Measurements from ENCODE around the gene ZEB1.
"Not testable (repeated sequence)": the region's sequence is repeated elsewhere in the genome, so short reads cannot be mapped to it uniquely, and the experiment has no call there.

ZEB1 gene

DNA sequence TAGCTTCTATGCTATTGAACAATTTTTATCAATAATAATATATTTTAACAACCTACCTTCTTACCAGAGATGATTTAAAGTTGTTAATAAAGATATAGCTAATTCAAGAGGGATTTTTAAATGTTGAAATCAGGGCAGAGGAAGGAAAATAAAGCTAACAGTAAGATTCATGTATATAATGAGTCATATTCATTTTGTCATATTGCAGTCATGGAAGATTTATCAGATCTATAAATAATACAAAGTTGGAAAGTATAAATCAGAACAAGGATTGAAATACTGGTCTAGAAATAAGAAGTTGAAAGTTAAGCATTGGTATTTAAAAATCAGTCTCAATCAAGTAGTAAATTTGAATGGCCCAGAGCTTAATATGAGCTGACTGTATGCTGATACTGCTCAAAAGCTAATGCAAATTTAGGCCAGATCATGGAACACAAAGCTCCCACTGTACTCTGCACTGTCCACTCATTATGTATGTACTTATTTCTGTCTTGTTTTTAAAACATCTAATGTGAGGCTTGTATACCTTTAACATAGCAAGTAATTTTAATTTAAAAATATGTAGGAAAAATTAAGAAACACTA, 196.9 kb downstream of the ZEB1 start:
- no peak for DNase-seq

DNA sequence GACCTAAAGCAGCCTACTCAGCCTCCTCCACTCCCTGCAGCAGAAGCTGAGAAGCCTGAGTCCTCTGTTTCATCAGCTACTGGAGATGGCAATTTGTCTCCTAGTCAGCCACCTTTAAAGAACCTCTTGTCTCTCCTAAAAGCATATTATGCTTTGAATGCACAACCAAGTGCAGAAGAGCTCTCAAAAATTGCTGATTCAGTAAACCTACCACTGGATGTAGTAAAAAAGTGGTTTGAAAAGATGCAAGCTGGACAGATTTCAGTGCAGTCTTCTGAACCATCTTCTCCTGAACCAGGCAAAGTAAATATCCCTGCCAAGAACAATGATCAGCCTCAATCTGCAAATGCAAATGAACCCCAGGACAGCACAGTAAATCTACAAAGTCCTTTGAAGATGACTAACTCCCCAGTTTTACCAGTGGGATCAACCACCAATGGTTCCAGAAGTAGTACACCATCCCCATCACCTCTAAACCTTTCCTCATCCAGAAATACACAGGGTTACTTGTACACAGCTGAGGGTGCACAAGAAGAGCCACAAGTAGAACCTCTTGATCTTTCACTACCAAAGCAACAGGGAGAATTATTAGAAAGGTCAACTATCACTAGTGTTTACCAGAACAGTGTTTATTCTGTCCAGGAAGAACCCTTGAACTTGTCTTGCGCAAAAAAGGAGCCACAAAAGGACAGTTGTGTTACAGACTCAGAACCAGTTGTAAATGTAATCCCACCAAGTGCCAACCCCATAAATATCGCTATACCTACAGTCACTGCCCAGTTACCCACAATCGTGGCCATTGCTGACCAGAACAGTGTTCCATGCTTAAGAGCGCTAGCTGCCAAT, 202.2 kb downstream of the ZEB1 start:
- no peak for DNase-seq

DNA sequence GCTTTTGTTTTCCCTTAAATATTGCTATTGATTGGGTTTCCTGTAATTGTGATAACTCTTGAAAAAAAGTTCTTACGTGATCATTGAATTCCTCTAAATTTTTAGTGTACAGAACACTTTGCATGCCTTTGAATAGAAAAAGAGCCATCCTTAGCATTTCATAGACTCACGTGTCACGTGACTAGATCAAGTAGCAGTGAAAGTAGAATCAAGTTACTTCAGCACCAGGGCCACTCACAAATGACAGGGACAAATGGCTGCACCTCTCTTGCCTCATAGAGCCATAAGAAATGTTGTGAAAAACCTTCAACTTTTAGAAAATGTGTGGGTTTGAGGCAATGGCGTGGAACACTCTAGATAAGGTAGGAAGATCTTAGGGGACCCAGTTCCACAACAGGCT, 203.8 kb downstream of the ZEB1 start:
- DNase-seq: no peak

DNA sequence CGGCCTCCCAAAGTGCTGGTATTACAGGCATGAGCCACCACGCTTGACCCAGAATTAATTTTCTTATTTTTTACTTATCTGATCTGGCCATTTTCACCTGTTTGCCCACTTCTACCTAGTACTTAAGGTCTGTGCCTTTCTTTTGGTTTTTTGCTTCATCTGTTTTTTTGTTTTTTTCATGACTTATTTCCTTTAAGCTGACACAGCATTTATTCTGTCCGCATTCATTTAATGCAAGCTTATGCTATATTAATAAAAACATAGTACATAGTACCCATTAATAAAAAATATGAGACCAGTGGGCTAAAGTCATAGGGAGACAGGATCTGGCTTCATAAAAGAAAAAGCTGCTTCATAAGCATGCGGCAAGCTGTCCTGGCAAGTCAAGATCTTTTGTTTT, 205.4 kb downstream of the ZEB1 start:
- DNase-seq: no peak

DNA sequence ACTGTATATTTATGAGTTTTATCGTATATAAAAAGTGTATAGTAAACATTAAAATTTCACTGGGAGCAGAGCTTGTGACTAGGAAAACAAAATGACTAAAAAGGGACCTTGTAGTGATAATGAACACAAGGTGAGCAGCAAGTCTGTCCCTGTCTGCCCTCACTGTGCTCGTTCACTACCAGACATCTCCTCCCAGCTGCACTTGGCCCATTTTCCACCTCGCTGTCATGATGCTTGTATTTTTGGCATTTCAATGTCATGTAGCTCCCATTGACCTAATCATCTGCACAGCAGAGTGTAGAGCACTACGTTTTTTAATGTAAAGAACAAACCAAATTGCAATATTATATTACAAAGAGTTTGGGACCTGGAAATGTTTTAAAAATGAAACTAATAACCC, 207.2 kb downstream of the ZEB1 start:
- no peak for DNase-seq

DNA sequence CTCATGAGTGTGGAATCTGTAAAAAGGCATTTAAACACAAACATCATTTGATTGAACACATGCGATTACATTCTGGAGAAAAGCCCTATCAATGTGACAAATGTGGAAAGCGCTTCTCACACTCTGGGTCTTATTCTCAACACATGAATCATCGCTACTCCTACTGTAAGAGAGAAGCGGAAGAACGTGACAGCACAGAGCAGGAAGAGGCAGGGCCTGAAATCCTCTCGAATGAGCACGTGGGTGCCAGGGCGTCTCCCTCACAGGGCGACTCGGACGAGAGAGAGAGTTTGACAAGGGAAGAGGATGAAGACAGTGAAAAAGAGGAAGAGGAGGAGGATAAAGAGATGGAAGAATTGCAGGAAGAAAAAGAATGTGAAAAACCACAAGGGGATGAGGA, 207.7 kb downstream of the ZEB1 start:
- no peak for DNase-seq

DNA sequence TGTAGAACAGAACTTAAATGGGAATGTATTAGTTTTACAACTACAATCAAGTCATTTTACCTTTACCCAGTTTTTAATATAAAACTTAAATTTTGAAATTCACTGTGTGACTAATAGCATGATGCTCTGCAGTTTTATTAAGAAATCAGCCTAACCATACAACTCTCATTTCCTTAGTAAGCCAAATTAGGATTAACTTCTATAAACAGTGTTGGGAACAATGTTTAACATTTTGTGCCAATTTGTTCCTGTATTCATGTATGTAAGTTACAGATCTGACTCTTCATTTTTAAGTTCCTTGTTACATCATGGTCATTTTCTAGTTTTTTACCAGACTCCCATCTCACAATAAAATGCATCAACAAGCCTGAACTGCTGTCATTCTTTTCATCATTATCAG, 209.8 kb downstream of the ZEB1 start:
- no peak for DNase-seq

DNA sequence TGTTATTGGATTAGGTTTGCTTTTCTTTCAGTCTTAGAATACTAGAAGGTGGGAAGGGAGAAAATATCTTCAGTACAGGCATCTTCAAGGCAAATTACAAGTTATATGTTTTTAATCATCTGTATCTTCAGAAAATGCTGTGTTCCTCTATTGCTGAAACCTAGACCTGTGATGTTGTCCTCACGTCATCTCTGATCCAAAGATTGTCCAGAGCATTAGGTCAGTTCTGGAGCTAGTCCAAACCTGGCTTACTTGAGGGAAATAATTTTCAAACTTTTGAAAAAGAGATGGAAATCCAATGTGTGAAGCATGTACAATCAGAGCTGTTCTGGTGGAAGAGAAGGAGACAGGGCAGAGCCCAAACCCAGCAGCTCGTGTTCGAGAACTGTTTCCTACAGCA, 217.3 kb downstream of the ZEB1 start:
- DNase-seq: no peak

DNA sequence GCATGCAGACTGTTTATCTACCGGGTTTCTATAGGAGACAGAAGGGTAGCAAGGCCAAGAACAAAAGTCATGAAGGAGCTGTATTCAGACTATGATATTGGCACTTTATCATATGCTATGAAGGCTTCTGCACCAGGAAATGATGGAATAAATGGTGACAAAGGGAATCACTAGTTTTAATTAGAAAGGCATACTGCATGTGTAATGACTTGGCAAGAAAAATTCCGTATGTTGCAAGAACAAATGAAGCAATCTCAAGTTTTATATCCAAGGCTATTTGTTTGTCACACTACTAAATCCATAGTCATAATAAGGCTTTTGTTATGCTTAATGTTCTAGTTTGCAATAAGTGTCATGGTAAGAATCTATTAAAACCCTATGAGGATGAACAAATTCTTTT, 230.9 kb downstream of the ZEB1 start:
- no peak for DNase-seq

DNA sequence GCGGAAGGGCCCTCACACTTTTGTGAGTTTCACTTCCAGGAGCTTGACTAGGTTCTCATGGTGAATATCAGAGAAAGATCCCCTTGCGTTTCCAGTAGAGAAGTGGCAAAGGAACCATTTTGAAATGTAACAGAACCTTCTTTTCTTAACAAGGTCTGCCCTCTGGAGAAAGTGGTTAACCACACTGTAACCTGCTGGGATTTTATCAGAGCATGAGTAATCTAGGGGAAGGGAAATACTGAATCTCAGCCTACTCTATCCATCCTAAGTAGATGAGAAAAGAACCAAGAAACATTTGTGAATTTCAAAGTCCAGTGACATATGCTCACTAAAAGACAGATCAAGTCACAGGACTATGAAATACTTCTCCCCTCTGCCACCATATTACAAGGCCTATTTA, 235.5 kb downstream of the ZEB1 start:
- DNase-seq: no peak

DNA sequence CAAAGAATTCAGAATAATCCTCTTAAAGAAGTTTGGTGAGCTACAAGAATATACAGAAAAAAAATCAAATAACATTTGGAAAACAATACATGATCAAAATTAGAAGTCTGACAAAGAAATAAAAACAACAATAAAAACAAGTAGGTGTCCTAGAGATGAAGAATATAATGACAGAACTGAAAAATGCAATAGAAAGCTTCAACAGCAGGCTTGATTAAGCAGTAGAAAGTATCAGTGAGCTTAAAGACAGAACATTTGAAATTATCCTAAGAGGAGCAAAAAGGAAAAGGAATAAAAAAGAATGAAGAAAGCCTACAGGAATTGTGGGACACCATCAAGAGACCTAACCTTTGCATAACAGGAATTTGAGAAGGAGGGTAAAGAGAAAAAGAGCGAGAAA, 238.8 kb downstream of the ZEB1 start:
- no peak for DNase-seq

DNA sequence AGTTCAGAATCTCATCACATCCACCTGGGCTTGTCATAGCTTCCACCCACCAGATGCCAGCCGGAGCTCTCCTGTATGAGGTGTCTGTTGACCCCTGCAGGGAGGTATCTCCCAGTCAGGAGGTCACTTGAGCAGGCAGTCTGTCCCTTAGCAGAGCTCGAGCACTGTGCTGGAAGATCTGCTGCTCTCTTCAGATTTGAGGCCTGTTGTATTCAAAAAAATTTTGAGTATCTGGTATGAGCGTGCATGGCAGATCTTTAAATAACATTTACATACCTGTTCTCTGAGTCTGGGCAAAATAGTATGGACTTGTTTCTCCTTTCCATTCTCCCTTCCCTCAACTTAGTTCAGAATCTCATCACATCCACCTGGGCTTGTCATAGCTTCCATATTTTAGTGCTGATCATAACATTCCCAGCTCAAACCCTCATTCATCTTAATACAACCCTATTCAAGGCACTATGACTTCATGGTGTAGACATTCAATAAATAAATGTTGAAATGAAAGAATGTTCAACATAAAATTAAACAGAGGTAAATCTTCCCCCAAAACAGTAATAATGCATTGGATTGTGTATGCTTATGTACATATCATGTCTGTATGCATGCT, 249.3 kb downstream of the ZEB1 start:
- not testable (repeated sequence) for DNase-seq

DNA sequence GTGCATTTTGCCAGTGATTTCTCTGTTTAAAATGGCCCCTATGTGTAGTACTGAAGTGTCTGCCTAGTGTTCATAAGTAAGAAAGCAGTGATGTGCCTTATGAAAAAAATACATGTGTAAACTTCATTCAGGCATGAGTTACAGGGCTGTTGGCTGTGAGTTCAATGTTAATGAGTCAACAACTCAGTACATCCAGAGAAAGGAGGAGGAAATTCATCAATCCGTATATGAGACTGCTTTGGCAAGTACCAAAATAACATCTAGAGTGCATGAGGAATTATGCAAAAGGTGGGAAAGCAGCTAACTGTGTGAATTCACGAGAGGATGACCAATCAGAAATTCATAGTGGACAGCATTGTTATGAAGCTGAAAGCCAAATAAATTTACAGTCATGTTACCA, 255.6 kb downstream of the ZEB1 start:
- no peak for DNase-seq

DNA sequence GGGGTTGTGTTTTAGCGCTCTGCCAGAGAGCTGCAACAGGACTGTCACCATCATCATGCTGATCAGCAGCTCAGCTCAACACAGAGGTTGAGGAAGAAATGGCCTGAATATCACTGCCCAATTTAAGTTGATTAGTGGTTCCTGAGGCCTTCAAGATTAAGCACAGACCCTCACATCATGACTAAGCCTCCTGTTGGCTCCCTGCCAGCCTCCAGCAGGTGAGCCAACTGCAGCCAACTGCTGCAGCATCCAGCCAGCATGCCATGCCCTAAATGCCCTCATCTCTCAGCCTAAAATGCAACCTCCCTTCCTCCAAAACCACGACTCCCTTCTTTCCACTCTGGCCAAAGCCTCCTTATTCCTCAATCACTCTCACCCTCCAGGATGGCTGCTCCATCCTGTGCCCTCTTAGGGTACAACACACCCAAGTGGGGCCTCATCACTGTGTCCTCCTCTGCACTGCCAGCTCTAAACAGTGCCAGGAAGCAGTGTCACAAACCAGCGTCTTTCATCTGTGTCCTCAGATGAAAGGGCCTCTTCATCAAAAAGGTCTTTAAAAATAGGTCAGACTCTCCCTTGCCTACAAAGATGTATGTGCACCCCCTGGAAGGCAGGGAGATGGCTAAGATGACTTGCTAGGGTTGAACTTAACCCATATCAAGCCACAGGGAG, 259.3 kb downstream of the ZEB1 start:
- DNase-seq: no peak

DNA sequence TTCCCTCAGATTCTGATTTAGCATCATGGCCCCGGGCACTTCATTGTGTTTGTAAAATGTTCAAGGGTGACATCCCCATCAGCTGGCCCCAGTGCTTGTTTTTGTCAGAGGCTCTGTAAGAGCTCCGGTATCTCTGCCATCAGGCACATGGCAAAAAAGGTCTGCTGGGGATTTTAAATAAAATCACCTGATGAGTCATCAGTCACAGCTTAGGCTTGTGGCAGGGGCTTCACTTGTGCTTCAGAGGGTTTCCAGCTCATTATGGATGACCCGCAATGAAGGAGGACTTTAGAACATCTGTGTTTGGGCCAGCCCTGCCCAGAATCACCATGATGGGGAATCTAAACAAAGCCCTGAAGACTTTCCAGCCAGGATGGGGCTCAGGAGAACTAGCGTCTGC, 259.9 kb downstream of the ZEB1 start:
- no peak for DNase-seq

Data from activated CD8-positive, alpha-beta memory T cell treated with anti-CD3 and anti-CD28 coated beads, Interleukin-2, amount 50 U/mL, for 4 hours (primary cell).